Activated CD4-positive, alpha-beta T cell treated with anti-CD3 and anti-CD28 coated beads, Interleukin-2, amount 10 ng/mL, durations not matched to agents 24 days and 14 days (primary cell): ENCODE data around the gene ERBB2. TPM values are rescaled to one million over a fixed set of nuclear protein-coding genes. Genes with fewer than 3 reads are reported as not detected.
"Not testable (repeated sequence)": the region's sequence is repeated elsewhere in the genome, so short reads cannot be mapped to it uniquely, and the experiment has no call there.

Source experiments
- DNase-seq: peaks from one replicate; pipeline ENCODE4 v3.0.0; 2022
- H3K27ac Mint-ChIP-seq: one replicate; pipeline ENCODE4 v1.8.0; 2022; ENCODE audit warnings: mild to moderate bottlenecking, mixed read lengths
- H3K27me3 Mint-ChIP-seq: one replicate; pipeline ENCODE4 v1.8.0; 2022; ENCODE audit warnings: mixed read lengths
- H3K36me3 Mint-ChIP-seq: one replicate; pipeline ENCODE4 v1.8.0; 2022; ENCODE audit warnings: low read depth, mild to moderate bottlenecking, mixed read lengths
- H3K4me1 Mint-ChIP-seq: one replicate; pipeline ENCODE4 v1.8.0; 2021; ENCODE audit warnings: mixed read lengths
- H3K4me3 Mint-ChIP-seq: one replicate; pipeline ENCODE4 v1.8.0; 2022; ENCODE audit warnings: mild to moderate bottlenecking, moderate library complexity, mixed read lengths
- H3K9me3 Mint-ChIP-seq: one replicate; pipeline ENCODE4 v1.8.0; 2021; ENCODE audit warnings: mixed read lengths
- intact Hi-C: fragments of 100-400 bp; cut with micrococcal nuclease; formaldehyde crosslinking; loops from one replicate; pipeline ENCODE4 v1.15.1; 2023
- total RNA-seq: library from RNA; stranded (reverse); gene quantifications from 2 replicates; pipeline ENCODE4 v1.2.3, GENCODE V29; 2022

The ERBB2 gene
- total RNA-seq, 1 donor from 2014 or later, result 3.1 TPM

DNA sequence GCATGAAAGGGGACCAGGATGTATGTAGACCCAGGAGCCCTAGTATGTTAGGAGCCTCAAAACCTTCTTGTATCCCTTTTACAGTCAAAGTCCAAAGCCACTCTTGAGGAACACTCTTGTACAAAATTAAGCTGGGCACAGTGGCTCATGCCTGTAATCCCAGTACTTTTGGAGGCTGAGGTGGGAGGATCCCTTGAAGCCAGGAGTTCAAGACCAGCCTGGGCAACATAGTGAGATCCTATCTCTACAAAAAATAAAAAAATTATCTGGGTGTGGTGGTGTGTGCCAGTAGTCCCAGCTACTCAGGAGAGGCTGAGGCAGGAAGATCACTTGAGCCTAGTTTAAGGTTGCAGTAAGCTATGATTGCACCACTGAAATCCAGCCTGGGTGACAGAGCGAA is 26.1 kb downstream of the ERBB2 start:
- H3K27ac Mint-ChIP-seq, H3K27me3 Mint-ChIP-seq, H3K9me3 Mint-ChIP-seq, H3K4me3 Mint-ChIP-seq, DNase-seq, intact Hi-C loops: not testable (repeated sequence)
- Mint-ChIP-seq H3K36me3 (peaks cover 17% of the 10 kb centered on the region), H3K4me1 (peaks cover 16% of the 10 kb centered on the region)

DNA sequence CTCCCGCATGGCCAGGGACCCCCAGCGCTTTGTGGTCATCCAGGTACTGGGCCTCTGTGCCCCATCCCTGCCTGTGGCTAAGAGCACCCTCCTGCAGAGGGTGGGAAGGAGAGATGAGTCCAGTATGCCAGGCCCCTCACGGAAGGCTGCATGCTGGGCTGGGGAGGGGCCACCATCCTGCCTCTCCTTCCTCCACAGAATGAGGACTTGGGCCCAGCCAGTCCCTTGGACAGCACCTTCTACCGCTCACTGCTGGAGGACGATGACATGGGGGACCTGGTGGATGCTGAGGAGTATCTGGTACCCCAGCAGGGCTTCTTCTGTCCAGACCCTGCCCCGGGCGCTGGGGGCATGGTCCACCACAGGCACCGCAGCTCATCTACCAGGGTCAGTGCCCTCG is 26.8 kb downstream of the ERBB2 start:
- H3K36me3 Mint-ChIP-seq, result peaks cover 17% of the 10 kb centered on the region
- H3K4me3 Mint-ChIP-seq, result no peak overlapping the region
- H3K27me3 Mint-ChIP-seq, result no peaks in the 10 kb centered on the region
- H3K9me3 Mint-ChIP-seq, result no peaks in the 10 kb centered on the region
- intact Hi-C loops, result no loop called here
- H3K4me1 Mint-ChIP-seq, result peaks cover 16% of the 10 kb centered on the region
- no peak for DNase-seq
- no peak overlapping the region for H3K27ac Mint-ChIP-seq

DNA sequence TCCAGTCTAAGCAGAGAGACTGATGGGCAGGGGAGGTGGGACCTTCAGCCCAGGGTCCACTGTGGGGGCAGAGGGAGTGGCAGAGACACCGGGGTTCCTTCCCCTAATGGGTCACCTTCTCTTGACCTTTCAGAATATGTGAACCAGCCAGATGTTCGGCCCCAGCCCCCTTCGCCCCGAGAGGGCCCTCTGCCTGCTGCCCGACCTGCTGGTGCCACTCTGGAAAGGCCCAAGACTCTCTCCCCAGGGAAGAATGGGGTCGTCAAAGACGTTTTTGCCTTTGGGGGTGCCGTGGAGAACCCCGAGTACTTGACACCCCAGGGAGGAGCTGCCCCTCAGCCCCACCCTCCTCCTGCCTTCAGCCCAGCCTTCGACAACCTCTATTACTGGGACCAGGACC is 27.7 kb downstream of the ERBB2 start:
- intact Hi-C loops, result no loop called here
- Mint-ChIP-seq H3K36me3 (peaks cover 17% of the 10 kb centered on the region), H3K4me3 (no peak overlapping the region), H3K9me3 (no peaks in the 10 kb centered on the region), H3K4me1 (peaks cover 16% of the 10 kb centered on the region), H3K27me3 (no peaks in the 10 kb centered on the region), H3K27ac (no peak overlapping the region)
- DNase-seq, result no peak

DNA sequence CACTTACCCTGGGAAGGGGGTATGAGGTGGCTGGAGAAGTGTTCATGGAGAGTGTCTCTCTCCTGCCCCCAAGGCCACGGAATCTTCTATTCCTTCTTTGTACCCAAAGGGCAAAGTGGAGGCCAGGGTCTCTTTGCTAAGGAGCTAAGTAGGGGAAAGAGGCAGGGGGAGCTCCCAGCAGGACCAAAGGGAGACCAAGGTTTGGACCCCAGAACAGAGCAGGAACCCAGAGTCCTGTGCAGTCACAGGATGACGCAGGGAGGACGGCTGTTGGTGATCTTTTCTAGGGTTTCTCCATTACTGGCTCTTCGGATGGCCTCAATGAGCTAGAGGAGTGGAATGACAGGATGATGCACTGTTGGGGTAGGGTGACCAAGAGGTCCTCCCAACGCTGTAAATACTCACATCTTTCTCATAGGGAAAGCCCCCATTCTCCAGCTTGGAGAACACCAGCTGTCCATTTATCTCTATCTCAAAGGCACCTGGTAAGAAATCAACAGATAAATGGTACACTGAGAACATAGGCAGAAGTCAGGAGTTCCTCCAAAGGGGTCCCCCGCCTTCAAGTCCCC is 29.5 kb downstream of the ERBB2 start:
- H3K4me3 Mint-ChIP-seq, result peak overlapping the region; percentile 95

DNA sequence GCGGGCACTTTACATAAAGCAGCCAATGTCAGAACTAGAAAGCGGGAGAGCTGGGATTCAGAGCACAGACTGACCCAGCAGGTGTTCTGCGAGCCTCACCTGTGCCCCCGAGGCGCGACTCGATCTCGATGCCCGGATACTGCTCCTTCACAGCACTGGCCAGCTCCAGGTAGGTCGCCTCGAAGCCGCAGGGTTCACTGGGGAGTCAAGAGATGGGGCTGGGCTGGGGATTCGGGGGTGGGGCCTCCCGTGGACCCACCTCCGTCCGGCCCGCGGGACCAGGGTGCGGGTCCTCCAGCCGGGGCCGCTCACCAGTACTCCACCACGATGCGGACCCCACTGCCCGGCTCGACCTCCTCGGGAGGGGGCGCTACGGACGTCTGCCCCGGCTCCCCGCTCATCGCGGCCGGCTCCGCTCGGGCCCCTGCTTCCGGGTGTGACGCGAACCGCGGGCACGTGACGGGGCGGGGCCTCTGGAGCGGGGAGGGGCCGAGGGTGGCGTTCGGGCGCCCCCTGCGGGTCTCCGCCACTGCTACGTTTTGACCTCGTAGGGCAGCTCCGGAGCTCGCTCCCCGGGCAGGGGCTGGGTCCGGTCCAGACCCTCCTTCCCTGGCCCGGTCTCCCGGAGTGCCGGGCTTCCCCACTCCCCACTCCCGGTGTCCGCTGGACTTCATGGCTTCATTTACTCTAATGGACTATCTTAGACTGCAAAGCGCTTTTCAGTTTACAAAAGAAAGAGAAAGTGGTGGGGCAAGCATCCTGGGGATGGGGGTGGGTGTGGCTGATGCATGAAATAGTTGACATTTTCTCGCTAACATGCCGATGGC is 30.4 kb downstream of the ERBB2 start, which contains the start of gene MIEN1:
TSS of gene MIEN1 (minus strand) at position 438 of the 827 bp plus-strand sequence. CDS start at position 401, 37 bp downstream.
- Mint-ChIP-seq H3K4me1 (peaks cover 16% of the 10 kb centered on the region), H3K36me3 (peaks cover 17% of the 10 kb centered on the region), H3K27me3 (peaks cover 2% of the 10 kb centered on the region), H3K9me3 (no peaks in the 10 kb centered on the region), H3K4me3 (peak within 1 kb of the TSS; percentile 95), H3K27ac (peak within 1 kb of the TSS; percentile 92)
- intact Hi-C loops, result loop anchor here (1.0 to 5.0 kb wide), 6 partner anchors 24 to 250 kb away; partner anchors contain the start of genes IKZF3, PGAP3, PSMD3 and STARD3
- DNase-seq, result peak; percentile 99

More for the DNA sequence above, 29.5 kb downstream of the ERBB2 start:
- intact Hi-C loops, result no loop called here
- Mint-ChIP-seq H3K36me3 (peaks cover 17% of the 10 kb centered on the region), H3K27me3 (no peaks in the 10 kb centered on the region), H3K9me3 (no peaks in the 10 kb centered on the region), H3K27ac (peak overlapping the region; percentile 92), H3K4me1 (peaks cover 16% of the 10 kb centered on the region)
- no peak for DNase-seq

DNA sequence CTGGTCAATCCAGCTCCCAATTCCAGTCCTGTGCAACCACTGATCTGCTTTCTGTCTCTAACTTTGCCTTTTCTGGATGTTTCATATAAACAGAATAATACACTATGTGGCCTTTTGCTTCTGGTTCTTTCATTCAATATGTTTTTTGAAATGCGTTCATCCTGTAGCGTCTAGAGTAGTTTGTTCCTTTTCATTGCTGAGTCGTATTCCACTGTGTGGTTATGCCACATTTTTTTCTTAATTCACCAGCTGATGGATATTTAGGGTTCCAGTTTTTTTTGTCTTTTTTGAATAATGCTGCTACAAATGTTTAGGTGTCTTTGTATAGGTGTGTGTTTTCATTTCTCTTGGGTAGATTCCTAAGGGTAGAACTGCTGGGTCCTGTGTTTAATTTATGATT is 32.7 kb downstream of the ERBB2 start:
- Mint-ChIP-seq H3K36me3 (peaks cover 12% of the 10 kb centered on the region), H3K4me1 (peaks cover 21% of the 10 kb centered on the region), H3K9me3 (no peaks in the 10 kb centered on the region), H3K27ac (no peak overlapping the region), H3K4me3 (no peak overlapping the region), H3K27me3 (peaks cover 13% of the 10 kb centered on the region)
- intact Hi-C loops, result loop anchor here (5.0 kb wide), 1 partner anchor 45 kb away; the partner anchor contains the start of gene PGAP3
- DNase-seq, result no peak

GRCh38 chr17:39735882-39736281 is 36.0 kb downstream of the ERBB2 start:
- no peak overlapping the region for H3K27ac Mint-ChIP-seq
- H3K27me3 Mint-ChIP-seq, result peaks cover 18% of the 10 kb centered on the region
- no peak overlapping the region for H3K4me3 Mint-ChIP-seq
- H3K4me1 Mint-ChIP-seq, result peaks cover 25% of the 10 kb centered on the region
- no peak for DNase-seq
- intact Hi-C loops, result no loop called here
- H3K36me3 Mint-ChIP-seq, result no peaks in the 10 kb centered on the region
- no peaks in the 10 kb centered on the region for H3K9me3 Mint-ChIP-seq

- no peaks in the 10 kb centered on the region for H3K36me3 Mint-ChIP-seq
- H3K27me3 Mint-ChIP-seq, result peaks cover 18% of the 10 kb centered on the region
- peaks cover 25% of the 10 kb centered on the region for H3K4me1 Mint-ChIP-seq
- no peak overlapping the region for H3K27ac Mint-ChIP-seq
- no peak for DNase-seq
- H3K4me3 Mint-ChIP-seq, result no peak overlapping the region
- H3K9me3 Mint-ChIP-seq, result no peaks in the 10 kb centered on the region
- intact Hi-C loops, result no loop called here
Measured at GRCh38 chr17:39736319-39737165, 36.7 kb downstream of the ERBB2 start.

DNA sequence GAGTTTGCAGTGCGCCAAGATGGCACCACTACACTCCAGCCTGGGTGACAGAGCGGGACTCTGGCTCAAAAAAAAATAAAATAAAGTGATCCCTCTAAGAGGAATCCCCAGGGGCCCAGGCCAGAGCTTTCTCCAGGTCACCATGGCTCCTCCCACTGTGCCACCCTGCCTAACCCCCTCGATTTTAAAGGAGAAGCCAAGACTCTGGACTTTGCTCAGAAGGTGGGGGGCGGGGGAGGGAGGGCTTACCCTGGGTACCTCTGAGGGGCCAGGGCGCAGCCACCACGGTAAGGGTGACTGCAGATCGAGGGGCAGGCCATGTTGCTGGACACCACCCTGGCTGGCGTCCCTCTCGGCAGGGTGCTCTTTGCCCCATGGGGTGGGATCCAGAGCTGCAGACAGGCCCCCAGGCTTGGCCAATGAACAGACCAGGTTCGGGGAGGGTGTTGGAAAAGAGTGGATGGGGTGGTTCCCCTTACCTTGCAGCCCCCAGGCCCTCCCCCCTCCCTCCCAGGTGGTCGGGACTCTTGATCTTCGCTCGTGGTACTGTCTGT is 37.4 kb downstream of the ERBB2 start:
- no peak overlapping the region for H3K4me3 Mint-ChIP-seq
- H3K27ac Mint-ChIP-seq, result no peak overlapping the region
- intact Hi-C loops, result no loop called here
- no peaks in the 10 kb centered on the region for H3K9me3 Mint-ChIP-seq
- no peak for DNase-seq
- no peaks in the 10 kb centered on the region for H3K36me3 Mint-ChIP-seq
- H3K4me1 Mint-ChIP-seq, result peaks cover 25% of the 10 kb centered on the region
- peaks cover 18% of the 10 kb centered on the region for H3K27me3 Mint-ChIP-seq

DNA sequence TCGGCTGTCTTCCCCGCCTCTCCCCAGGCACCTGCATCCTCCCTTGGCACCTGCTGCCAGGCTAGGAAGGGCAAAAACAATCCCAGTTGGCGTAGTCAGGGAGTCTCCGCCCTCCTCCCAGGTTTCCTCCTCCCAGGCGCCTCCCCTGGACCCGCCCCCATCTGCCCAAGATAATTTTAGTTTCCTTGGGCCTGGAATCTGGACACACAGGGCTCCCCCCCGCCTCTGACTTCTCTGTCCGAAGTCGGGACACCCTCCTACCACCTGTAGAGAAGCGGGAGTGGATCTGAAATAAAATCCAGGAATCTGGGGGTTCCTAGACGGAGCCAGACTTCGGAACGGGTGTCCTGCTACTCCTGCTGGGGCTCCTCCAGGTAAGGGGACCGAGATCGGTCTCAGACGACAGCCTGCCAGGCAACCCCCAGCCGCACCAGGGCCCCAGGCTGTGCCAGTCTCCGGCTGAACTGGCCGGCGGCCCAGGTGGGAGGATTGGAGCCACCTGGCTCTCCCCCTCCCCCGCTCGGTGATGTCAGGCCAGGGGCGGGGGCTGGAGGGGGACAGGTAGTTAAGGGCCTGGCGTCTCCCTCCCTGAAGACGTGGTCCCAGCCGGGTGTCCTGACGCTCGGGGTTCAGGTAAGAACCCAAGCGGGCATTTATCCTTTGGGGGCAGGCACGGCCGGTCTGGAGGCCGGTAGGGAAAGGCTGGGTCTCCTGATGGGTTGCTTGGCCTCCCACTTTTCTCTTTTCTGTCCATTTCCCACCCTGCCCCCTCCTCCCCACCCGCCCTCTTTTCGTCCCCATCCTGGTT is 38.1 kb downstream of the ERBB2 start, which contains the start of gene GRB7:
TSS of gene GRB7 (plus strand) at position 179 of the 808 bp plus-strand sequence. CDS start 4,364 bp downstream, outside the sequence.
- intact Hi-C loops, result no loop called here
- Mint-ChIP-seq H3K9me3 (no peaks in the 10 kb centered on the region), H3K27ac (peak within 1 kb of the TSS; percentile 84), H3K4me3 (peak within 1 kb of the TSS; percentile 80), H3K27me3 (peaks cover 18% of the 10 kb centered on the region), H3K4me1 (peaks cover 25% of the 10 kb centered on the region), H3K36me3 (no peaks in the 10 kb centered on the region)
- DNase-seq, result peak; percentile 64

DNA sequence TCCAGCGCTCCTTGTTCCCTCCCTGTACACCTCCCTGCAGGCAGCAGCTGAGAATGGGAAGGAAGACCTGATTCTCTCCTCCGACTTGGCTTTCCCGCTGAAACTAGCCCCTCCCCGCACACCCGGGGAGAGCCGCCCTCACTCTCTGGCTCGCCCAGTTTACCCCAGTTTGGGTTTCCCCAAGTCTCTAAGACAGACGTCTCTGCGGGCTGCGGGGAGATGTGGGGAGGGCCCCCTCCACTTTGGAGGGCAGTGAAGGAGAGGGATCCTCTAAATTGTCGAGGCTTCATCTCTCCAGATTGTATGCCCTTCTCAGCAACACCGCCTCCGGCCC is 38.7 kb downstream of the ERBB2 start:
- Mint-ChIP-seq H3K27me3 (peaks cover 18% of the 10 kb centered on the region), H3K9me3 (no peaks in the 10 kb centered on the region), H3K27ac (peak overlapping the region; percentile 84), H3K4me1 (peaks cover 25% of the 10 kb centered on the region), H3K36me3 (no peaks in the 10 kb centered on the region), H3K4me3 (peak overlapping the region; percentile 80)
- peak; percentile 85 for DNase-seq
- intact Hi-C loops, result no loop called here

DNA sequence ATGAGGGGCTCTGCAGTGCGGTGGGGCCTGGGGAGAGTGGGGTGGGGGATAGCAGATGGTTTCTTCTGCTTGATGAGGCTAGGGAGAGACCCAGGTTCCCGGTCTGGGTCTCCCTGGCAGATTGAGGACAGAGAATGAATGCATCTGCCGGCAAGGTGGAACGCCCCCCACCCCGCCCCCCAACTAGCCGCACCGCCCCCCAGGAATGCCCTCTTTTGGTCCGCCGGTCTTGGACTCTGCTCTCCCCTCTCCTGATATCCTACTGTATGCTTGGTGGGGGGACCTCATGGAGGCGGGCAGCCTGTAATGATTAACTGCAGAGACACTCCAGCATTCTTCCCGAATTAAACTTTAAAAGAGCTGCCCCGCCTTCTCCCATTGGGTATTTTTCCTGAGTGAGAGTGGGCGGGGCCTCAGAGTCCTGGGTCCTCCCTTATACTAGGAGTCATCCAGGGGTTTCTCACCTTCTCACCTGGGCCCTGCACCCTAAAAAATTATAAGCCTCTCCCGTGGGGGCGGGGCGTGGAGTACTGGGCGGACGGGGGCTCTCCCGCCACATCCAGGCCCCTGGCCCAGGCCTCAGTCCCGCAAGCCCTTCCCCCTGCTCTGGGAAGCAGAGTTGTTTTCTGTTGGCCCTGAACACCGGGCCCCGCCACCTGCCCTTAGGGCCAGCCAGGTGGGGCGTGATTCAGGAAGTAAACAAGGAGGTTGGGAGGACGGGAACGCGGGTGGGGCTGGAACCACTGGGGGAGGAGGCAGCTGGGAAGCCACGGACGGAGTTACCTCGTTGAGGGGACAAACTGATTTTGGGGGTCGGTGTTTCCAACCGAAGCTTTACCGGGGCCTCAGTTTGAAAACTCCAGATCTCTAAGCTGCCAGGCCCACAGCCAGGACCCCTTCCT is 39.4 kb downstream of the ERBB2 start:
- intact Hi-C loops, result no loop called here
- no peak for DNase-seq
- H3K4me1 Mint-ChIP-seq, result peaks cover 25% of the 10 kb centered on the region
- H3K27ac Mint-ChIP-seq, result no peak overlapping the region
- no peaks in the 10 kb centered on the region for H3K9me3 Mint-ChIP-seq
- H3K27me3 Mint-ChIP-seq, result peaks cover 18% of the 10 kb centered on the region
- peak overlapping the region; percentile 80 for H3K4me3 Mint-ChIP-seq
- H3K36me3 Mint-ChIP-seq, result no peaks in the 10 kb centered on the region
